SK-N-SH (cell line): ENCODE measurements around the gene PRKN.

Source experiments
- ELF1 ChIP-seq: IDR thresholded peaks from 2 replicates; pipeline ENCODE4 v1.4.0; 2012
- EZH2phosphoT487 ChIP-seq: fragments of 200-600 bp; sonication (generic); IDR thresholded peaks from 2 replicates; pipeline ENCODE4 v1.6.1; 2017; ENCODE audit warnings: low read depth, mixed run types, mild to moderate bottlenecking, antibody characterized with exemption, moderate library complexity, borderline replicate concordance
- MXI1 ChIP-seq: IDR thresholded peaks from 2 replicates; pipeline ENCODE4 v1.6.1; 2012; ENCODE audit warnings: mild to moderate bottlenecking, low read depth, low read length, improper control_type of control experiment
- NFIC ChIP-seq: IDR thresholded peaks from 2 replicates; pipeline ENCODE4 v1.4.0; 2012; ENCODE audit warnings: borderline replicate concordance
- POLR2AphosphoS5 ChIP-seq: IDR thresholded peaks from 2 replicates; pipeline ENCODE4 v1.6.1; 2012; ENCODE audit warnings: low read depth, low read length
- RAD21 ChIP-seq: IDR thresholded peaks from 2 replicates; pipeline ENCODE4 v1.6.1; 2012; ENCODE audit warnings: mild to moderate bottlenecking, low read length
- REST ChIP-seq: IDR thresholded peaks from 2 replicates; pipeline ENCODE4 v1.6.1; 2012; ENCODE audit warnings: mild to moderate bottlenecking, low read depth, low read length, moderate library complexity
- RFX5 ChIP-seq: IDR thresholded peaks from 2 replicates; pipeline ENCODE4 v1.6.1; 2012; ENCODE audit warnings: mild to moderate bottlenecking, improper control_type of control experiment, low read length
- TEAD4 ChIP-seq: IDR thresholded peaks from 2 replicates; pipeline ENCODE4 v1.4.0; 2012; ENCODE audit warnings: mild to moderate bottlenecking, borderline replicate concordance; ENCODE audit not compliant: insufficient read depth
- YY1 ChIP-seq: IDR thresholded peaks from 2 replicates; pipeline ENCODE4 v1.4.0; 2012; ENCODE audit warnings: low read depth, mild to moderate bottlenecking
- TF ChIP-seq, protein P1 (sequence below): fragments of 200-600 bp; sonication (generic); IDR thresholded peaks from 2 replicates; pipeline ENCODE4 v1.6.1; 2017; ENCODE audit warnings: antibody characterized with exemption, mild to moderate bottlenecking, moderate library complexity
- TF ChIP-seq, protein P2 (sequence below): IDR thresholded peaks from 2 replicates; pipeline ENCODE4 v1.4.0; 2012; ENCODE audit warnings: low read depth

DNA sequence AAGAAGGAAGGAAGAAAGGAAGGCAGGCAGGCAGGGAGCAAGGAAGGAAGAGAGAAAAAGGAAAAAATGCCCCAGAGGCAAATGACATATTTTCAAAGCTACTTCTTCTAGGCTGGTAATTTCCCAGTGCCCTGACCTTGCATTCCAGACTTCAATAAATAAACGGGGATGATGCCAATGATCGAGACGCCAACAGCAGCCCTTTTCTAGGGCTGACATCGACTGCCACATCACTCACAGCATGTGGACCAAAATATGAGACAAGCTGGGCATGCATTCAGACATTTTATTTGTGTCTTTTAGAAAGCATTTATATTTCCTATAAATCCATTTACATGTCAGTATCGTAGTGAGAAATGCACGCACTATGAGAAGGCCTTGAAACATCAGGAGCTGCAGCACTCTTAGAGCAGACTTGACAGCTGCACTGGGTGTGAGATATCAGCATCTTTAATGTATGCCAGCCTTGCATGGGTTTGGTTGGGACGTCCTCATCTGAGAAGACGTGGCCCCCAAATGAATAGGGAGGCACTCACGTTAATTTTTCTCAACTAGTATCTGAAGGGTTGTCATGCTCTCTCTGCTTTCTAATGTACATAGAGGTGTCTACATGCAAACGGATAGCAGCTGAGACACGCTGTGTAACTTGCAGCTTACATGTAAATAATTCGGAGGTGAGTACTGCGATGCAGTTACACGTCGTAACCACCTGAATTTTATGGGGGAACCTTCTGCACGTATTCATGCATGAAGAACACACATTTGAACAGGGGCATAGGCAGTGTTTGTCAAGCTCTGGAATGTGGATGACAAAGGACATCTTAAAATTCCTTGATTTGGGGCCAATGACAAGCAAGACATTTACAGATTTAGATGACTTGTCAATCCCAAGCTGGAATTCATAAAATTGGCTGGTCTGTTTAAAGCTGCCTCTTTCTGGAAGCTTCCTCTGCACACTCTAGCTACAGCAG lies 1304.6 kb downstream of the PRKN start:
- TF ChIP-seq MXI1 = no peak
- TF ChIP-seq, protein P1, sequence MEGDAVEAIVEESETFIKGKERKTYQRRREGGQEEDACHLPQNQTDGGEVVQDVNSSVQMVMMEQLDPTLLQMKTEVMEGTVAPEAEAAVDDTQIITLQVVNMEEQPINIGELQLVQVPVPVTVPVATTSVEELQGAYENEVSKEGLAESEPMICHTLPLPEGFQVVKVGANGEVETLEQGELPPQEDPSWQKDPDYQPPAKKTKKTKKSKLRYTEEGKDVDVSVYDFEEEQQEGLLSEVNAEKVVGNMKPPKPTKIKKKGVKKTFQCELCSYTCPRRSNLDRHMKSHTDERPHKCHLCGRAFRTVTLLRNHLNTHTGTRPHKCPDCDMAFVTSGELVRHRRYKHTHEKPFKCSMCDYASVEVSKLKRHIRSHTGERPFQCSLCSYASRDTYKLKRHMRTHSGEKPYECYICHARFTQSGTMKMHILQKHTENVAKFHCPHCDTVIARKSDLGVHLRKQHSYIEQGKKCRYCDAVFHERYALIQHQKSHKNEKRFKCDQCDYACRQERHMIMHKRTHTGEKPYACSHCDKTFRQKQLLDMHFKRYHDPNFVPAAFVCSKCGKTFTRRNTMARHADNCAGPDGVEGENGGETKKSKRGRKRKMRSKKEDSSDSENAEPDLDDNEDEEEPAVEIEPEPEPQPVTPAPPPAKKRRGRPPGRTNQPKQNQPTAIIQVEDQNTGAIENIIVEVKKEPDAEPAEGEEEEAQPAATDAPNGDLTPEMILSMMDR = no peak
- TF ChIP-seq NFIC = no peak
- no peak for TF ChIP-seq REST
- TF ChIP-seq YY1 = no peak
- TF ChIP-seq RAD21 = no peak
- TF ChIP-seq EZH2phosphoT487 = no peak
- TF ChIP-seq ELF1 = no peak
- no peak for TF ChIP-seq POLR2AphosphoS5
- no peak for TF ChIP-seq TEAD4
- no peak for TF ChIP-seq RFX5
- TF ChIP-seq, protein P2, sequence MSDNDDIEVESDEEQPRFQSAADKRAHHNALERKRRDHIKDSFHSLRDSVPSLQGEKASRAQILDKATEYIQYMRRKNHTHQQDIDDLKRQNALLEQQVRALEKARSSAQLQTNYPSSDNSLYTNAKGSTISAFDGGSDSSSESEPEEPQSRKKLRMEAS = no peak
